ENCODE results near the gene ZBTB20.

- TF ChIP-seq CTCF (IDR thresholded peaks at IDR 0.05; ENCODE audit: insufficient read depth, low read length), result no peak
- no peak for TF ChIP-seq POLR2AphosphoS5 (IDR thresholded peaks at IDR 0.05; ENCODE audit: low read depth)
- TF ChIP-seq, protein P1, sequence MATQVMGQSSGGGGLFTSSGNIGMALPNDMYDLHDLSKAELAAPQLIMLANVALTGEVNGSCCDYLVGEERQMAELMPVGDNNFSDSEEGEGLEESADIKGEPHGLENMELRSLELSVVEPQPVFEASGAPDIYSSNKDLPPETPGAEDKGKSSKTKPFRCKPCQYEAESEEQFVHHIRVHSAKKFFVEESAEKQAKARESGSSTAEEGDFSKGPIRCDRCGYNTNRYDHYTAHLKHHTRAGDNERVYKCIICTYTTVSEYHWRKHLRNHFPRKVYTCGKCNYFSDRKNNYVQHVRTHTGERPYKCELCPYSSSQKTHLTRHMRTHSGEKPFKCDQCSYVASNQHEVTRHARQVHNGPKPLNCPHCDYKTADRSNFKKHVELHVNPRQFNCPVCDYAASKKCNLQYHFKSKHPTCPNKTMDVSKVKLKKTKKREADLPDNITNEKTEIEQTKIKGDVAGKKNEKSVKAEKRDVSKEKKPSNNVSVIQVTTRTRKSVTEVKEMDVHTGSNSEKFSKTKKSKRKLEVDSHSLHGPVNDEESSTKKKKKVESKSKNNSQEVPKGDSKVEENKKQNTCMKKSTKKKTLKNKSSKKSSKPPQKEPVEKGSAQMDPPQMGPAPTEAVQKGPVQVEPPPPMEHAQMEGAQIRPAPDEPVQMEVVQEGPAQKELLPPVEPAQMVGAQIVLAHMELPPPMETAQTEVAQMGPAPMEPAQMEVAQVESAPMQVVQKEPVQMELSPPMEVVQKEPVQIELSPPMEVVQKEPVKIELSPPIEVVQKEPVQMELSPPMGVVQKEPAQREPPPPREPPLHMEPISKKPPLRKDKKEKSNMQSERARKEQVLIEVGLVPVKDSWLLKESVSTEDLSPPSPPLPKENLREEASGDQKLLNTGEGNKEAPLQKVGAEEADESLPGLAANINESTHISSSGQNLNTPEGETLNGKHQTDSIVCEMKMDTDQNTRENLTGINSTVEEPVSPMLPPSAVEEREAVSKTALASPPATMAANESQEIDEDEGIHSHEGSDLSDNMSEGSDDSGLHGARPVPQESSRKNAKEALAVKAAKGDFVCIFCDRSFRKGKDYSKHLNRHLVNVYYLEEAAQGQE (IDR thresholded peaks at IDR 0.05; ENCODE audit: insufficient replicate concordance, low read depth), result no peak
Observed at GRCh38 chr3:114450008-114450596, 697.0 kb downstream of the ZBTB20 start.
